Measurements from ENCODE around the gene EDC3. TPM values are rescaled to one million over a fixed set of nuclear protein-coding genes. Genes with fewer than 3 reads are reported as not detected.

Gene EDC3
- total RNA-seq, 3 donors from 2014 or later, result 30.9 to 31.9 (median 31.6) TPM

GRCh38 chr15:74633781-74634180 is 62.0 kb downstream of the EDC3 start:
- H3K4me1 ChIP-seq (ENCODE audit: low read depth), result no peaks in the 10 kb centered on the region
- DNase-seq (no peak), ATAC-seq (no peak)
- no peak for TF ChIP-seq CTCF (IDR thresholded peaks at IDR 0.05)
- H3K4me3 ChIP-seq, result no peak overlapping the region
- intact Hi-C loops (cut with DNase I, micrococcal nuclease), result loop anchor here (2.0 kb wide), 1 partner anchor 135 kb away; no protein-coding TSS in a partner anchor
- H3K9me3 ChIP-seq, result no peaks in the 10 kb centered on the region
- H3K36me3 ChIP-seq (ENCODE audit: low read depth), result peaks cover 5% of the 10 kb centered on the region

GRCh38 chr15:74632601-74633000 is 63.2 kb downstream of the EDC3 start:
- H3K4me1 ChIP-seq (ENCODE audit: low read depth), result no peaks in the 10 kb centered on the region
- DNase-seq (peak in 2 of 3 donors; percentile 17 to 25), ATAC-seq (no peak)
- no peak overlapping the region for H3K4me3 ChIP-seq
- intact Hi-C loops (cut with DNase I, micrococcal nuclease), result no loop called here
- TF ChIP-seq CTCF (IDR thresholded peaks at IDR 0.05), result no peak
- H3K9me3 ChIP-seq, result no peaks in the 10 kb centered on the region
- H3K36me3 ChIP-seq (ENCODE audit: low read depth), result peaks cover 15% of the 10 kb centered on the region

GRCh38 chr15:74631935-74632560 is 63.8 kb downstream of the EDC3 start:
- no peaks in the 10 kb centered on the region for H3K4me1 ChIP-seq (ENCODE audit: low read depth)
- ATAC-seq (peak; percentile 63), DNase-seq (peak; percentile 56 to 83 (median 72))
- peaks cover 21% of the 10 kb centered on the region for H3K36me3 ChIP-seq (ENCODE audit: low read depth)
- intact Hi-C loops (cut with DNase I, micrococcal nuclease), result no loop called here
- TF ChIP-seq CTCF (IDR thresholded peaks at IDR 0.05), result peak; percentile 65
- H3K4me3 ChIP-seq, result no peak overlapping the region
- H3K9me3 ChIP-seq, result no peaks in the 10 kb centered on the region

GRCh38 chr15:74631408-74631807 is 64.4 kb downstream of the EDC3 start:
- Histone ChIP-seq H3K36me3 (ENCODE audit: low read depth) (peaks cover 25% of the 10 kb centered on the region), H3K4me3 (no peak overlapping the region), H3K4me1 (ENCODE audit: low read depth) (no peaks in the 10 kb centered on the region), H3K9me3 (no peaks in the 10 kb centered on the region)
- no peak for TF ChIP-seq CTCF (IDR thresholded peaks at IDR 0.05)
- peak in 1 of 3 donors; percentile 37 for DNase-seq
- intact Hi-C loops (cut with DNase I, micrococcal nuclease), result no loop called here
- peak; percentile 5 for ATAC-seq

- ATAC-seq (no peak), DNase-seq (peak in 2 of 3 donors; percentile 11 to 37)
- no peaks in the 10 kb centered on the region for H3K9me3 ChIP-seq
- no peak overlapping the region for H3K4me3 ChIP-seq
- peaks cover 25% of the 10 kb centered on the region for H3K36me3 ChIP-seq (ENCODE audit: low read depth)
- no peaks in the 10 kb centered on the region for H3K4me1 ChIP-seq (ENCODE audit: low read depth)
- intact Hi-C loops (cut with DNase I, micrococcal nuclease), result no loop called here
- TF ChIP-seq CTCF (IDR thresholded peaks at IDR 0.05), result no peak
These were observed 64.8 kb downstream of the EDC3 start for GRCh38 chr15:74631087-74631385.

Measured in mucosa of descending colon (tissue), 3 donors.